HEK293 (cell line): ENCODE data around the gene PPY.
A peak's percentile ranks its signal among the peaks of the same experiment; 100 is the strongest.

Experiments used
- BCL11B ChIP-seq: fragments of 450-650 bp; formaldehyde crosslinking; IDR thresholded peaks from 2 replicates; pipeline ENCODE4 v1.5.1; 2016; ENCODE audit warnings: low read depth, missing biosample characterization, missing genetic modification characterization
- BCL6B ChIP-seq: fragments of 450-650 bp; formaldehyde crosslinking; IDR thresholded peaks from 2 replicates; pipeline ENCODE4 v1.5.1; 2017; ENCODE audit warnings: missing biosample characterization, missing genetic modification characterization
- ELK4 ChIP-seq: IDR thresholded peaks from 2 replicates; pipeline ENCODE4 v1.6.1; 2011; ENCODE audit warnings: mild to moderate bottlenecking, low read depth, low read length, borderline replicate concordance
- HOXA7 ChIP-seq: sonication (generic); formaldehyde crosslinking; IDR thresholded peaks from 2 replicates; pipeline ENCODE4 v1.8.1; 2022; ENCODE audit warnings: missing genetic modification reagents, borderline replicate concordance
- KLF7 ChIP-seq: fragments of 450-650 bp; formaldehyde crosslinking; IDR thresholded peaks from 2 replicates; pipeline ENCODE4 v1.5.1; 2016; ENCODE audit warnings: missing biosample characterization, missing genetic modification characterization, borderline replicate concordance
- REST ChIP-seq: fragments of 450-650 bp; formaldehyde crosslinking; IDR thresholded peaks from 2 replicates; pipeline ENCODE4 v1.5.1; 2016; ENCODE audit warnings: missing biosample characterization, missing genetic modification characterization
- ZBTB1 ChIP-seq: fragments of 450-650 bp; formaldehyde crosslinking; IDR thresholded peaks from 2 replicates; pipeline ENCODE4 v1.5.1; 2016; ENCODE audit warnings: missing biosample characterization, missing genetic modification characterization
- ZFHX2 ChIP-seq: fragments of 450-650 bp; formaldehyde crosslinking; conservative IDR thresholded peaks from 2 replicates; pipeline ENCODE4 v1.5.1; 2016; ENCODE audit warnings: missing biosample characterization, missing genetic modification characterization
- ZFP69B ChIP-seq: fragments of 450-650 bp; formaldehyde crosslinking; IDR thresholded peaks from 2 replicates; pipeline ENCODE4 v1.5.1; 2016; ENCODE audit warnings: missing biosample characterization, missing genetic modification characterization
- ZNF114 ChIP-seq: fragments of 450-650 bp; formaldehyde crosslinking; IDR thresholded peaks from 2 replicates; pipeline ENCODE4 v1.5.0; 2017; ENCODE audit warnings: missing biosample characterization, missing genetic modification characterization
- ZNF121 ChIP-seq: fragments of 450-650 bp; formaldehyde crosslinking; IDR thresholded peaks from 2 replicates; pipeline ENCODE4 v1.5.1; 2016; ENCODE audit warnings: missing biosample characterization, missing genetic modification characterization
- ZNF169 ChIP-seq: fragments of 450-650 bp; formaldehyde crosslinking; IDR thresholded peaks from 2 replicates; pipeline ENCODE4 v1.5.1; 2016; ENCODE audit warnings: missing biosample characterization, missing genetic modification characterization
- ZNF184 ChIP-seq: fragments of 450-650 bp; IDR thresholded peaks from 2 replicates; pipeline ENCODE4 v1.5.1; 2018; ENCODE audit warnings: missing biosample characterization, mild to moderate bottlenecking, missing genetic modification characterization
- ZNF211 ChIP-seq: fragments of 450-650 bp; formaldehyde crosslinking; IDR thresholded peaks from 2 replicates; pipeline ENCODE4 v1.5.1; 2016; ENCODE audit warnings: low read depth, missing biosample characterization, missing genetic modification characterization
- ZNF311 ChIP-seq: fragments of 450-650 bp; formaldehyde crosslinking; IDR thresholded peaks from 2 replicates; pipeline ENCODE4 v1.5.1; 2017; ENCODE audit warnings: missing biosample characterization, missing genetic modification characterization, borderline replicate concordance
- ZNF354C ChIP-seq: fragments of 450-650 bp; formaldehyde crosslinking; IDR thresholded peaks from 2 replicates; pipeline ENCODE4 v1.5.1; 2016; ENCODE audit warnings: missing biosample characterization, missing genetic modification characterization, low read depth, borderline replicate concordance
- ZNF362 ChIP-seq: fragments of 450-650 bp; formaldehyde crosslinking; IDR thresholded peaks from 2 replicates; pipeline ENCODE4 v1.5.1; 2016; ENCODE audit warnings: missing biosample characterization, missing genetic modification characterization
- ZNF366 ChIP-seq: fragments of 450-650 bp; formaldehyde crosslinking; conservative IDR thresholded peaks from 2 replicates; pipeline ENCODE4 v1.5.1; 2016; ENCODE audit warnings: missing biosample characterization, missing genetic modification characterization
- ZNF473 ChIP-seq: fragments of 450-650 bp; formaldehyde crosslinking; IDR thresholded peaks from 2 replicates; pipeline ENCODE4 v1.5.1; 2017; ENCODE audit warnings: missing biosample characterization, missing genetic modification characterization
- ZNF488 ChIP-seq: fragments of 450-650 bp; formaldehyde crosslinking; IDR thresholded peaks from 2 replicates; pipeline ENCODE4 v1.5.1; 2016; ENCODE audit warnings: missing biosample characterization, missing genetic modification characterization
- ZNF514 ChIP-seq: fragments of 450-650 bp; formaldehyde crosslinking; IDR thresholded peaks from 2 replicates; pipeline ENCODE4 v1.5.1; 2016; ENCODE audit warnings: missing biosample characterization, missing genetic modification characterization
- ZNF555 ChIP-seq: fragments of 450-650 bp; formaldehyde crosslinking; conservative IDR thresholded peaks from 2 replicates; pipeline ENCODE4 v1.5.1; 2017; ENCODE audit warnings: missing biosample characterization, mild to moderate bottlenecking, missing genetic modification characterization, inconsistent platforms
- ZNF585B ChIP-seq: fragments of 450-650 bp; formaldehyde crosslinking; IDR thresholded peaks from 2 replicates; pipeline ENCODE4 v1.5.1; 2016; ENCODE audit warnings: missing biosample characterization, missing genetic modification characterization
- ZNF701 ChIP-seq: fragments of 450-650 bp; formaldehyde crosslinking; IDR thresholded peaks from 2 replicates; pipeline ENCODE4 v1.5.1; 2016; ENCODE audit warnings: missing biosample characterization, missing genetic modification characterization
- ZNF704 ChIP-seq: fragments of 450-650 bp; formaldehyde crosslinking; IDR thresholded peaks from 2 replicates; pipeline ENCODE4 v1.5.1; 2016; ENCODE audit warnings: missing biosample characterization, missing genetic modification characterization
- ZNF747 ChIP-seq: fragments of 450-650 bp; formaldehyde crosslinking; IDR thresholded peaks from 2 replicates; pipeline ENCODE4 v1.5.1; 2016; ENCODE audit warnings: missing biosample characterization, missing genetic modification characterization
- ZNF785 ChIP-seq: fragments of 450-650 bp; formaldehyde crosslinking; IDR thresholded peaks from 2 replicates; pipeline ENCODE4 v1.5.1; 2016; ENCODE audit warnings: missing biosample characterization, missing genetic modification characterization
- ZSCAN18 ChIP-seq: fragments of 450-650 bp; formaldehyde crosslinking; IDR thresholded peaks from 2 replicates; pipeline ENCODE4 v1.5.1; 2016; ENCODE audit warnings: missing biosample characterization, missing genetic modification characterization

PPY gene

GRCh38 chr17:43900183-43900857 lies 42.0 kb downstream of the PPY start (continued):
- TF ChIP-seq ZNF311 (tag by site-specific recombination) (no peak), ZNF362 (no peak), ZSCAN18 (tag by site-specific recombination) (no peak), HOXA7 (CRISPR knock-in tag) (no peak), ZNF785 (tag by site-specific recombination) (no peak), ZNF514 (tag by site-specific recombination) (no peak), ZNF184 (tag by site-specific recombination) (no peak), ZNF121 (tag by site-specific recombination) (no peak), ZNF354C (tag by site-specific recombination) (no peak), ZNF366 (tag by site-specific recombination) (no peak), ZFHX2 (tag by site-specific recombination) (peak; percentile 88), ZNF473 (no peak), ZNF169 (tag by site-specific recombination) (no peak), ZNF488 (tag by site-specific recombination) (no peak), ZNF211 (tag by site-specific recombination) (no peak), ZNF555 (no peak), ZNF114 (tag by site-specific recombination) (no peak), ZNF585B (tag by site-specific recombination) (no peak), ZNF701 (tag by site-specific recombination) (no peak), ZNF747 (tag by site-specific recombination) (no peak), KLF7 (tag by site-specific recombination) (no peak), ZNF704 (no peak), ELK4 (no peak), BCL6B (tag by site-specific recombination) (no peak), BCL11B (peak; percentile 62; the same call in 1 of the 2 replicates), REST (tag by site-specific recombination) (no peak), ZBTB1 (no peak), ZFP69B (no peak)
